OCI-LY7 (cell line): Measurements from ENCODE around the gene RAB35. TPM values are rescaled to one million over a fixed set of nuclear protein-coding genes. Genes with fewer than 3 reads are reported as not detected.

Experiments
- BruUV-seq: library from RNA; stranded (reverse); fragments of 400-500 nt; replicated peaks from 2 replicates; lab custom pipeline; 2021; lab: Mats Ljungman, UMichigan
- CTCF ChIA-PET: fragments of 300-600 bp; sonication (Branson Sonifier 250); formaldehyde crosslinking; loops from one replicate; lab custom pipeline; 2022; ENCODE audit warnings: antibody characterized with exemption; ENCODE audit not compliant: unreplicated experiment; lab: Charles Lee
- POLR2A ChIA-PET: fragments of 300-600 bp; sonication (Branson Sonifier 250); formaldehyde crosslinking; loops from one replicate; lab custom pipeline; 2022; ENCODE audit warnings: antibody characterized with exemption; lab: Charles Lee
- DNase-seq: peaks from one replicate; pipeline ENCODE4 v3.0.0-alpha.2; 2015; ENCODE audit warnings: low spot score
- H2AFZ ChIP-seq: fragments of 200-600 bp; sonication (generic), shearing (Covaris generic); 2 replicates; pipeline ENCODE4 v1.6.1; 2014; ENCODE audit warnings: mild to moderate bottlenecking, antibody characterized with exemption, low read length, moderate library complexity
- H3K27ac ChIP-seq: fragments of 200-600 bp; sonication (generic); 2 replicates; pipeline ENCODE4 v1.5.1; 2014; ENCODE audit warnings: mixed run types, low read depth, mild to moderate bottlenecking, moderate library complexity, low read length, inconsistent platforms; ENCODE audit not compliant: poor library complexity, severe bottlenecking
- H3K36me3 ChIP-seq: fragments of 200-600 bp; sonication (generic); 2 replicates; pipeline ENCODE4 v1.6.1; 2014; ENCODE audit warnings: mild to moderate bottlenecking, antibody characterized with exemption, low read length, moderate library complexity, mixed read lengths; ENCODE audit not compliant: insufficient read depth
- H3K4me1 ChIP-seq: fragments of 200-600 bp; sonication (generic); 2 replicates; pipeline ENCODE4 v1.5.1; 2014; ENCODE audit warnings: mild to moderate bottlenecking, low read length; ENCODE audit not compliant: insufficient read depth, poor library complexity, severe bottlenecking
- H3K4me2 ChIP-seq: fragments of 200-600 bp; sonication (generic); 2 replicates; pipeline ENCODE4 v1.6.1; 2014; ENCODE audit warnings: mild to moderate bottlenecking, low read length
- H3K4me3 ChIP-seq: fragments of 200-600 bp; sonication (generic); 2 replicates; pipeline ENCODE4 v1.5.1; 2014; ENCODE audit warnings: mild to moderate bottlenecking, low read depth, low read length; ENCODE audit not compliant: poor library complexity, severe bottlenecking
- H3K79me2 ChIP-seq: fragments of 200-600 bp; sonication (generic); 2 replicates; pipeline ENCODE4 v1.6.1; 2016; ENCODE audit warnings: low read depth, mild to moderate bottlenecking, low read length, moderate library complexity, mixed read lengths; ENCODE audit not compliant: insufficient read depth
- H3K9me2 ChIP-seq: fragments of 200-600 bp; sonication (generic); 2 replicates; pipeline ENCODE4 v1.6.1; 2016; ENCODE audit warnings: mild to moderate bottlenecking, low read length, mixed read lengths; ENCODE audit not compliant: insufficient read depth
- H3K9me3 ChIP-seq: fragments of 200-600 bp; sonication (generic); 2 replicates; pipeline ENCODE4 v1.6.1; 2014; ENCODE audit warnings: mild to moderate bottlenecking, mixed run types, low read length, mixed read lengths
- H4K20me1 ChIP-seq: fragments of 200-600 bp; sonication (generic); 2 replicates; pipeline ENCODE4 v1.6.1; 2014; ENCODE audit warnings: mild to moderate bottlenecking, antibody characterized with exemption, low read length, moderate library complexity, mixed read lengths; ENCODE audit not compliant: insufficient read depth
- EZH2phosphoT487 ChIP-seq: fragments of 200-600 bp; sonication (generic); IDR thresholded peaks from 2 replicates; pipeline ENCODE4 v1.6.1; 2018; ENCODE audit warnings: low read depth, borderline replicate concordance, mild to moderate bottlenecking, mixed run types, antibody characterized with exemption, low read length, moderate library complexity, mixed read lengths
- intact Hi-C: fragments of 100-400 bp; cut with micrococcal nuclease; formaldehyde crosslinking; loops from one replicate; pipeline ENCODE4 v1.10.0; 2022; ENCODE audit not compliant: unreplicated experiment
- total RNA-seq, 2 experiments: library from RNA; depleted of rRNA in 1 of 2; stranded (reverse); fragments of >200 nt in 1 of 2; shearing (Covaris generic) in 1 of 2; gene quantifications; 2 replicates each; pipeline ENCODE4 v1.2.3, GENCODE V29; 2014 to 2022
- TF ChIP-seq, protein P1 (sequence below): fragments of 200-600 bp; sonication (generic); conservative IDR thresholded peaks from 2 replicates; pipeline ENCODE4 v1.5.1; 2014; ENCODE audit warnings: mild to moderate bottlenecking, antibody characterized with exemption, low read length, moderate library complexity, mixed read lengths

RAB35 gene
- total RNA-seq, 2 experiments from 2014 or later = 42.2 to 85.9 TPM

DNA sequence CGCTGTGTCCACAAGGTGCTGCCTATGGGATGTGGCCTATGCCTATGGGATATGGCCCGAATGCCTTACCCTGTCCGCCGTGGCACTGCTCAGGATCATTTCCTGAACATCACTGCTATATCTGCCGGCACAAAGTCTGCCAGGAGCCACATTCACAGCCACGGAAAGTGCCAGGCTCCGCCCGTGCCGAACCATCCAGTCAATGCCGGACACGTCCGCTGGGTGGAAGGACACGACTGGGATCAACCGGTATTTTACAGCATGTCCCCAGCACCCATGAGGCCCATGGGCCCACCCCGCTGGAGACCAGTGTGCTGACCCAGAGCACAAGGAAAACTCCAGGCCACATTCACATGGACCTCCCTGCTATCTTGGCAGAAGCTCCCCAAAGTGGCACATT, 14.6 kb upstream of the RAB35 start:
- Histone ChIP-seq H3K4me3 (no peak overlapping the region), H3K27ac (no peak overlapping the region), H3K4me2 (no peak overlapping the region), H3K36me3 (peaks cover 95% of the 10 kb centered on the region), H3K4me1 (peaks cover 33% of the 10 kb centered on the region), H3K9me2 (no peaks in the 10 kb centered on the region), H4K20me1 (no peaks in the 10 kb centered on the region), H2AFZ (no peak overlapping the region), H3K79me2 (no peaks in the 10 kb centered on the region), H3K9me3 (no peaks in the 10 kb centered on the region)
- ChIA-PET CTCF (no interaction called here), POLR2A (interaction anchor here (2.4 to 3.5 kb wide), 3 partner anchors 9 to 70 kb away, joined by 11 to 48 read pairs (median 28); partner anchors contain the start of genes RAB35 and RPLP0)
- TF ChIP-seq, protein P1, sequence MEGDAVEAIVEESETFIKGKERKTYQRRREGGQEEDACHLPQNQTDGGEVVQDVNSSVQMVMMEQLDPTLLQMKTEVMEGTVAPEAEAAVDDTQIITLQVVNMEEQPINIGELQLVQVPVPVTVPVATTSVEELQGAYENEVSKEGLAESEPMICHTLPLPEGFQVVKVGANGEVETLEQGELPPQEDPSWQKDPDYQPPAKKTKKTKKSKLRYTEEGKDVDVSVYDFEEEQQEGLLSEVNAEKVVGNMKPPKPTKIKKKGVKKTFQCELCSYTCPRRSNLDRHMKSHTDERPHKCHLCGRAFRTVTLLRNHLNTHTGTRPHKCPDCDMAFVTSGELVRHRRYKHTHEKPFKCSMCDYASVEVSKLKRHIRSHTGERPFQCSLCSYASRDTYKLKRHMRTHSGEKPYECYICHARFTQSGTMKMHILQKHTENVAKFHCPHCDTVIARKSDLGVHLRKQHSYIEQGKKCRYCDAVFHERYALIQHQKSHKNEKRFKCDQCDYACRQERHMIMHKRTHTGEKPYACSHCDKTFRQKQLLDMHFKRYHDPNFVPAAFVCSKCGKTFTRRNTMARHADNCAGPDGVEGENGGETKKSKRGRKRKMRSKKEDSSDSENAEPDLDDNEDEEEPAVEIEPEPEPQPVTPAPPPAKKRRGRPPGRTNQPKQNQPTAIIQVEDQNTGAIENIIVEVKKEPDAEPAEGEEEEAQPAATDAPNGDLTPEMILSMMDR = no peak
- no peak for TF ChIP-seq EZH2phosphoT487
- intact Hi-C loops = loop anchor here (5.0 kb wide), 1 partner anchor 36 kb away; no protein-coding TSS in a partner anchor
- no peak for DNase-seq
- BruUV-seq = no TSS peak

DNA sequence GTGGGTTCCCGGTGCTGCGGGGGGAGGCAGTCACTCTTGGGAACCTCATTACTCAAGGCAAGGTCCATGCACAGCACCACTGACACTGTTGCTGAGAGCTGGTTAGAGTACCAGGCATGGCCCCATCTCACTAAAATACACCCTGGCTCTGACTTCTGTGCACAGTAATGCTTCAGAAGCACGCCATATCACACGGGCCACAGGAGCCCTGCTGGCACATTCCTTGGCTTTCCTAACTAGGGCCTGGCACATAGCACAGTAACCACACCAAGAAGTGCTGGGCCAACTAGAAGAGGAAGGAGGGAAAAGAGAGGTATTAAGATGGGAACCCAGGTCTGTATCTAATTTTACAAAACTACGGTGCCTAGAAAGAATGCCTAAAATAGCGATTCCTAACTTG, 13.5 kb upstream of the RAB35 start:
- Histone ChIP-seq H3K27ac (no peak overlapping the region), H3K4me3 (no peak overlapping the region), H3K9me3 (no peaks in the 10 kb centered on the region), H3K79me2 (no peaks in the 10 kb centered on the region), H3K9me2 (no peaks in the 10 kb centered on the region), H3K4me1 (peaks cover 33% of the 10 kb centered on the region), H3K4me2 (no peak overlapping the region), H3K36me3 (peaks cover 95% of the 10 kb centered on the region), H4K20me1 (no peaks in the 10 kb centered on the region), H2AFZ (no peak overlapping the region)
- TF ChIP-seq, protein P1 = no peak
- no peak for TF ChIP-seq EZH2phosphoT487
- no TSS peak for BruUV-seq
- intact Hi-C loops = loop anchor here (5.0 kb wide), 1 partner anchor 37 kb away; no protein-coding TSS in a partner anchor
- no peak for DNase-seq
- CTCF ChIA-PET = no interaction called here
- POLR2A ChIA-PET = interaction anchor here (0.5 kb wide), 1 partner anchor 144 kb away, joined by 3 read pairs; no protein-coding TSS in a partner anchor

DNA sequence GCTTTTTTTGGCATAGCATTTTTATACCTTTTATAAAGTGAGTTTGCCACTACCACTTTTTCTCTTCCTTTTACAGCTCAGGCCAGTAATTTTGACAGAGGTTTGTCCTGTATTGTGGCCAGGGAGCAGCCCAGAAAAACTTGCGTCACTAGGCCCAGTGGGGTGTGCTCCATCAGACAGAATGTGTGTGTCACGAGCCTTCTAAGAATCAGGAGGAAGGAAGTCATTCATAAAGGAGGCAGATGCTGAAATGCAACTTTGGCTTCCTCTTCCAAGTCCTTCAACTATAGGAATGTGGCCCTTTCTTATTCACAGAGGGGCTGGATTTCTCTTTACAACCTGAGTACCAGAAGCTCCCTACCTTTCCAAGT, 10.1 kb upstream of the RAB35 start:
- Histone ChIP-seq H4K20me1 (no peaks in the 10 kb centered on the region), H3K36me3 (peaks cover 66% of the 10 kb centered on the region), H3K4me3 (no peak overlapping the region), H2AFZ (no peak overlapping the region), H3K9me3 (no peaks in the 10 kb centered on the region), H3K9me2 (no peaks in the 10 kb centered on the region), H3K4me1 (peaks cover 30% of the 10 kb centered on the region), H3K4me2 (no peak overlapping the region), H3K79me2 (no peaks in the 10 kb centered on the region), H3K27ac (no peak overlapping the region)
- ChIA-PET CTCF (no interaction called here), POLR2A (interaction anchor here (0.6 to 1.3 kb wide), 2 partner anchors 74 to 76 kb away, joined by 3 to 4 read pairs; partner anchors contain the start of gene RPLP0)
- TF ChIP-seq EZH2phosphoT487 = no peak
- TF ChIP-seq, protein P1 = no peak
- intact Hi-C loops = no loop called here
- no peak for DNase-seq
- no TSS peak for BruUV-seq
